Activated T-helper 2 cell treated with anti-CD3 and anti-CD28 coated beads, Interferon-gamma antibody, Interleukin-2, Interleukin-4, amounts not matched to agents 10 μg/mL and 5 μg/mL and 100 μg/mL, durations not matched to agents 14 hours and 24 hours and 36 hours (primary cell): ENCODE data around the gene KRTAP13-3. TPM values are rescaled to one million over a fixed set of nuclear protein-coding genes. Genes with fewer than 3 reads are reported as not detected.

Experiments
- DNase-seq: peaks from one replicate; pipeline ENCODE4 v3.0.0; 2021; ENCODE audit warnings: low spot score
- H3K27ac Mint-ChIP-seq: one replicate; pipeline ENCODE4 v1.8.0; 2021; ENCODE audit warnings: mixed read lengths
- H3K27me3 Mint-ChIP-seq: one replicate; pipeline ENCODE4 v1.8.0; 2021; ENCODE audit warnings: low read depth, mixed read lengths
- H3K36me3 Mint-ChIP-seq: one replicate; pipeline ENCODE4 v1.8.0; 2021; ENCODE audit warnings: low read depth, mixed read lengths
- H3K4me1 Mint-ChIP-seq: one replicate; pipeline ENCODE4 v1.8.0; 2021; ENCODE audit warnings: low read depth, mixed read lengths
- H3K4me3 Mint-ChIP-seq: one replicate; pipeline ENCODE4 v1.8.0; 2021; ENCODE audit warnings: low read depth, mild to moderate bottlenecking, moderate library complexity, mixed read lengths
- H3K9me3 Mint-ChIP-seq: one replicate; pipeline ENCODE4 v1.8.0; 2021; ENCODE audit warnings: mixed read lengths
- intact Hi-C: fragments of 100-400 bp; cut with micrococcal nuclease; formaldehyde crosslinking; loops from one replicate; pipeline ENCODE4 v1.15.1; 2023
- total RNA-seq: library from RNA; stranded (reverse); gene quantifications from 2 replicates; pipeline ENCODE4 v1.2.3, GENCODE V29; 2022

The KRTAP13-3 gene, protein sequence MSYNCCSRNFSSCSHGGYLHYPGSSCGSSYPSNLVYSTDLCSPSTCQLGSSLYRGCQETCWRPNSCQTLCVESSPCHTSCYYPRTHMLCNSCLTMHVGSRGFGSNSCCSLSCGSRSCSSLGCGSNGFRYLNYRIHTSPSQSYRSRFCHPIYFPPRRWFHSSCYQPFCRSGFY
- not detected in 2 replicates for total RNA-seq

DNA sequence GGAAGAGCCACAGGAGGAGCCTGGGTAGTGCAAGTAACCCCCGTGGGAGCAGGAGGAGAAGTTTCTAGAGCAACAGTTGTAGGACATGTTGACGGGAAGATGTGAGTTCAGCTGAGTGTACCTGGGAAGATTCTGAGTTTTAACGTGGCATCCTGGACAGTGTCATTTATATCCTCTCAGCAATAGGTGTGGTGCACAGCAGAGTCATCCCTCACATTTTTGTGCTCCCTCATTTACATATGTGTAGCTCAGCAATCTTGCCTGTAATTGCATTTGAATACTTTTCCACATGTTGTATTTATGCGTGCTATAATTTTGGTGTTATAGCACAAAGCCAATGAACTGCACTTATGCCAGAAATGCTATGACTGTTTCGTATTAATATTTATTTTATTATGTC, at the start of gene KRTAP13-3:
KRTAP13-3 (minus strand) TSS at position 101 of the 400 bp plus-strand sequence; CDS start at position 87, 14 bp downstream.
- intact Hi-C loops: no loop called here
- Mint-ChIP-seq H3K27me3 (peaks cover 1% of the 10 kb centered on the region), H3K4me1 (no peaks in the 10 kb centered on the region), H3K9me3 (no peaks in the 10 kb centered on the region), H3K27ac (no peak within 1 kb of the TSS), H3K36me3 (no peaks in the 10 kb centered on the region), H3K4me3 (no peak within 1 kb of the TSS)
- no peak for DNase-seq

DNA sequence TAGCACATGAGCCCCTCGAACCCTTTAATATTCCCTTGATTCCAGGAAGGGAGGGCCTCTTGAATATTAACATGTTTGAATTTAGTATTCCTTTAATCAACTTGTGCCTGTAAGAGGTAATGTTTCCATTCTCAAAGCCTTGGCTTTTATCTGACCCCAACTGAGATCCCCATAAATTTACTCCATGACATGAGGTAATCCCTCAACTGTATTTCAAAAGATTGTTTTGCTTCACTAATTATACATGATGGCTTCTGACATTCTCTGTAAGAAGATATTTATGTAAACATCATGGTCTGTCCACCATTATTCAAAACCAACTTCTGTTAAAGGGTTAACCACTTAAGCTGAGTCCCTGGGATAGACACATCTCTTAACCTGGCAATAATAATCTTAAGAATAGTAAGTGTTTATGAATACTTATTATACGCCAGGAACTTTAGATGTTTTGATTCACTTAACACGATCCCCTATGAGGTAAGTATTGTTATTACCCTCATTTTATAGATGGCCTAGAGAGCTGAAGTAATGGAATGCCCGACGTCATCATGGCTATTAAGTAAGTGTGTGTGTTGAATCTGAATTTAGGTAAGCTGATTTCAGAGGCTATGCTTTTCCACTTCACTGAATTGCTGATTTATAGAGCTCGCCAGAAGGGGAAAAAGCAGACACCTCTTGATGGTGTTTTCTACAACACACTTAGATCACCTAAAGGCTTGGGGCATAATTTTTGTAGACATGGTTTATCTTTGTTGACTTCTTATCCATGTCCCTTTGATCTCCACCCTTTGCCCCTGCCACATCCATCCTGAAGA, 43.4 kb upstream of the KRTAP13-3 start:
- no peaks in the 10 kb centered on the region for H3K4me1 Mint-ChIP-seq
- no peak overlapping the region for H3K27ac Mint-ChIP-seq
- no peaks in the 10 kb centered on the region for H3K36me3 Mint-ChIP-seq
- intact Hi-C loops: no loop called here
- H3K4me3 Mint-ChIP-seq: no peak overlapping the region
- H3K27me3 Mint-ChIP-seq: peaks cover 2% of the 10 kb centered on the region
- DNase-seq: no peak
- H3K9me3 Mint-ChIP-seq: no peaks in the 10 kb centered on the region

DNA sequence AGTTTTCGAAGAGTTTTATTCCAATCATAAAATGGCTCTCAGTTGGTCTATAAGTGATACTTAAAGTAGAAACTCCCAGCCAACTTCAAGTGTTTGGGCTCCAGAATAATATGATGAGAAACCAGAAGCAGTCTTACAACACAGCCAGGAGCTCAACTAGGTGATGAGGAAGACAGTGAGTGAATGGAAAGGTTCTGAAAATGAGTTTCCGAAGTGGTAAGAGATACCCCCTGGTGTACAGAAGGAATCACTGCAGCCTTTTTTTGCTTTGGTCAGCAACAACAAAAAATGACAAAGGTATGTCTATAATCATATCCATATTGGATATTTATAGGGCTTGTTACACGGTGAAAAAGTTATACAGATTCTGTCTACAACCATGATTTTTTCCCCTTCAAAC, 38.0 kb upstream of the KRTAP13-3 start:
- H3K9me3 Mint-ChIP-seq: no peaks in the 10 kb centered on the region
- H3K27ac Mint-ChIP-seq: no peak overlapping the region
- H3K4me3 Mint-ChIP-seq: no peak overlapping the region
- intact Hi-C loops: no loop called here
- H3K36me3 Mint-ChIP-seq: no peaks in the 10 kb centered on the region
- H3K4me1 Mint-ChIP-seq: no peaks in the 10 kb centered on the region
- H3K27me3 Mint-ChIP-seq: peaks cover 2% of the 10 kb centered on the region
- DNase-seq: no peak

DNA sequence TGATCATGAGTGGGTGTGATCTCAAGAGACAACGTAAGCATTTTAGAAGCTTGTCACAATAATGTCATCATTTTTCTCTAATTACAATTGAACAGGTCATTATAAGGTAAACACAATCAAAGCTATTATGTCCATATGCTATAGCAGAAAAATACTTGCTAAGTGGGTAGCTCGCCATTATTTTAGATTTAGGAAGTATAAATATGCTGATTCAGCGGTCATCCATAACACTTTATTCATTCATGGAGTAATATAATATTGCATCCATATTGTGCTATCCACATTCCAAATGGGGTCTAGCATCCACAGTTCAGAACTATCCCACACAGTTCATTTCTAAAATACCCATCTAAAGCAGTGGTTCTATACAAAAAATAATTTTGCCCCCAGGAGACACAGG, 22.8 kb upstream of the KRTAP13-3 start:
- H3K4me3 Mint-ChIP-seq: no peak overlapping the region
- no peak for DNase-seq
- no peaks in the 10 kb centered on the region for H3K36me3 Mint-ChIP-seq
- no peaks in the 10 kb centered on the region for H3K9me3 Mint-ChIP-seq
- intact Hi-C loops: no loop called here
- peaks cover 3% of the 10 kb centered on the region for H3K4me1 Mint-ChIP-seq
- H3K27me3 Mint-ChIP-seq: peaks cover 2% of the 10 kb centered on the region
- H3K27ac Mint-ChIP-seq: no peak overlapping the region

DNA sequence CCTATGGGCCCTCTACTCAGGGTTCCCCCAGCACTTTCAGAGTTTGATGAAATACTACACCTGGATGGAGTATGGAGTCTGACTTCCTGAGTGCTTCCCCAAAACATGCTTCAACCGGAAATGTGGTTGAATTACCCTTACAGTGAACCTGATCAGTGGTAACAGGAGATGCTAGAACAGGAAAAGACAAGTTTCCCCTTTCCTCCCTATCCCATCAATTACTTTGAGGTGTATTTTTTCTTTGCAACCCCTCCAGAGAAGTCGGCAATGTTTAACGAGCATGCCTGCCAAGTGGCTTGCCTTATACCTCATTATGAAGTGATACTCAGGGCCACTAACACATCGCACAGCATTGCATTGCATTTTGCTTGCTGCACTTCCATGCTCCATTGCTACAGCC, 21.3 kb upstream of the KRTAP13-3 start:
- no peak for DNase-seq
- Mint-ChIP-seq H3K27me3 (peaks cover 2% of the 10 kb centered on the region), H3K4me1 (peaks cover 3% of the 10 kb centered on the region), H3K4me3 (no peak overlapping the region), H3K27ac (no peak overlapping the region), H3K36me3 (no peaks in the 10 kb centered on the region), H3K9me3 (no peaks in the 10 kb centered on the region)
- intact Hi-C loops: no loop called here

DNA sequence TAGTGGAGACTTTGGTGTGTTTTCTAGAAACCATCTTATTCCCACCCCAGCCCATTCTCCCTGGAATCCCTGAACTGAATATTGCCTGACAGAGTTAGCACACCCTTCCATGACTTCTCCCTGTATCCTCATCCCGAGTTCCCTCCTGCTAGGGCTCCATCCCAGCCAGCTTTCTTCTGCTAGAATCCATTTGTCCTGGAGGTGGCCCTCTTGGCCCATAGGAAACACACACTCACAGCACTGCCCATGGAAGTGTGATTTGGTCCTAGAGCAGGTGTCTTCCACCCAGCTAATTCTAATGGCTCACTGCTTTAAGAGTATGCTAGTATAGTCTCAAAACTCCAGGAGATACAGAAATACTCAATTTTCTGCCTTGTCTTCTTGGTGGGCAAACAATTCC, 18.5 kb upstream of the KRTAP13-3 start:
- Mint-ChIP-seq H3K4me3 (no peak overlapping the region), H3K4me1 (peaks cover 3% of the 10 kb centered on the region), H3K27ac (no peak overlapping the region), H3K9me3 (no peaks in the 10 kb centered on the region), H3K27me3 (no peaks in the 10 kb centered on the region), H3K36me3 (no peaks in the 10 kb centered on the region)
- intact Hi-C loops: no loop called here
- DNase-seq: no peak

DNA sequence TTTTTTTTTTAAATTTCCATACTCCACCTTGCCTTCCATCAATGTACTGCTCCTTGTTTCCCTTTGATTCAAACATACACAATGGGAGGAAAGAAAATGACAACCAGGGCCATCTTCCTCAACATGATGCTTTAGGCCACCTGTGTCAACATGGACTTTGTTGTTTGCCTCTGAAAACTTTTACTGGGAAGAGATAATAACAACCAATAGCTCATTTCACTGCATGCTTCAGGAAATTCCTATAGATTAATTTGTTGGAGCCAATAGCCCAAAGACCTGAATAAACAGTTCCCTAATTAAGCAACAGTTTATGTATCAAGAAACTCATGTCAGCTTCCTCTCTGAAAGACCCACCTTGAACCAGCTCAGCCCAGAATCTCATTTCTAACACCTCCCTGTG, 17.5 kb upstream of the KRTAP13-3 start:
- H3K4me3 Mint-ChIP-seq: no peak overlapping the region
- DNase-seq: no peak
- intact Hi-C loops: no loop called here
- H3K9me3 Mint-ChIP-seq: no peaks in the 10 kb centered on the region
- no peaks in the 10 kb centered on the region for H3K36me3 Mint-ChIP-seq
- H3K27ac Mint-ChIP-seq: no peak overlapping the region
- peaks cover 3% of the 10 kb centered on the region for H3K4me1 Mint-ChIP-seq
- no peaks in the 10 kb centered on the region for H3K27me3 Mint-ChIP-seq

DNA sequence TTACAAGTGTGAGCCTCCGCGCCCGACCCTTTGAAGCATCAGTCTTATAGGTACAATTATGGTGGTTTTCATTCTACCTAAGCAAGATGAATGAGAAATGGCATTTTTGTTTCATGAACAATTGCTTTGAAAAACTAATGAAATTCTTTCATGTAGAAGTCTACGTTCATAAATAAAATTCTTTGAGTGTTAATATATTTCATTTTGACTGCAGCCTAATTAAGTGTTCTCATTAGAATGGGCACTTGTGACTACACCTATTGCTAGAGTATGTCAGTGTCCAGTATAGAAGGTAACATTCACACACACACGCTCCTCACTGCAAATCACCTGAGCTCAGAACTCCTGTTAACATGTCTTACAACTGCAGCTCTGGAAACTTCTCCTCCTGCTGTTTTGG, 14.2 kb upstream of the KRTAP13-3 start, which contains the start of gene KRTAP15-1:
KRTAP15-1 (plus strand) TSS at position 301 of the 400 bp plus-strand sequence; CDS start at position 354, 53 bp downstream.
- intact Hi-C loops: no loop called here
- no peak for DNase-seq
- Mint-ChIP-seq H3K27me3 (no peaks in the 10 kb centered on the region), H3K27ac (no peak within 1 kb of the TSS), H3K9me3 (no peaks in the 10 kb centered on the region), H3K4me3 (no peak within 1 kb of the TSS), H3K4me1 (no peaks in the 10 kb centered on the region), H3K36me3 (no peaks in the 10 kb centered on the region)

DNA sequence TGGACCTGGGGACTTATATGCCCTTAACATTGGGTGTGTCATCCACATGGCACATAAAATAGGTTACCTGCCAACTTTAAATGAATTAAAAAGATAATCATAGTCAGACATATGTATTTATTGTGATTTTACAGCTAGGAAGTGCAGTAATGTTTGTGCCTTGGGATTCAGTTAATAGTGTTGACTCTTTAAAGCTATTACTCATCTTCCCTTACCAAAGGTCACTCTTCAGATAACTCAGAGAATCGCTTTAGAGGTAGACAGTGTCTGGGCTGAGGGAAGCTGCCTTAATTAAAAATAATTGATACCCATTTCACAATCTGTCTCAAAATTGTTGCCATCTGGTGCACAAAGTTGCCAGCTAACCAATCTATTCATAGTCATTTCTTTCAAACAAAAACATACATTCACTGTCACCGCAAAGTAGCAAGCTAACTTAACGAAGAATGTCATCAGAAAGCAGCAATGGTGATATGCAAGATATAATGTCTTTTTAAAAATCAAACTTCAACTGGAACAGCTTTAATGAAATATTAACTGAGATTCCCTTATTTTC, 11.4 kb upstream of the KRTAP13-3 start:
- H3K27me3 Mint-ChIP-seq: no peaks in the 10 kb centered on the region
- intact Hi-C loops: no loop called here
- H3K4me1 Mint-ChIP-seq: no peaks in the 10 kb centered on the region

DNA sequence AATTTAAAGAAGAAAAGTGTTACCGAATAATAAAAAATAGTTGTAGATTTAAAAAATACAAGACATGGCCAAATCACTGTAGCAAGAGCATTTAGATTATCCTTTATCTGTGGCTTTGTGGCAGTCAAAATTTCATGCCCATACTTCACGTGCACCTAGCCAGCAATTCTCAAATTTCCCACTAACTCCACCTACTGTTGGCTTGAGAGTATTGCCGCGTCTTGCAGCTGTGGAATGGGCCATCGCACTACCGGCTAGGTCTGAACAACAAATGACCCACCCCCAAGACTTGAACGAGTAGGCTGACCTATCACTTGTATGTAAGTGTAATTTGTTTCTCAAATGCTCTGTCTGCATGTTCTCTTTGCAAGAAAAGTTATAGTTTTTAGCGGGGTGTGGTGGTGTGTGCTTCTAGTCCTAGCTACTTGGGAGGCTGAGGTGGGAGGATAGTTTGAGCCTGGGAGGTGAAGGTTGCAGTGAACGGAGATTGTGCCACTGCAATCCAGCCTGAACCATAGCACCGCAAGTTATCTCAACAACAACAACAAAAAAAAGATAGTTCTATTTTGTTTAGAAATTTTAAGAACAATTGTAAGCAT, 8.4 kb upstream of the KRTAP13-3 start:
- H3K4me3 Mint-ChIP-seq: no peak overlapping the region
- H3K27me3 Mint-ChIP-seq: no peaks in the 10 kb centered on the region
- intact Hi-C loops: no loop called here
- no peaks in the 10 kb centered on the region for H3K9me3 Mint-ChIP-seq
- no peak overlapping the region for H3K27ac Mint-ChIP-seq
- no peak for DNase-seq
- no peaks in the 10 kb centered on the region for H3K4me1 Mint-ChIP-seq
- H3K36me3 Mint-ChIP-seq: no peaks in the 10 kb centered on the region

More for the DNA sequence above, 11.4 kb upstream of the KRTAP13-3 start:
- H3K4me3 Mint-ChIP-seq: no peak overlapping the region
- no peaks in the 10 kb centered on the region for H3K9me3 Mint-ChIP-seq
- no peaks in the 10 kb centered on the region for H3K36me3 Mint-ChIP-seq
- DNase-seq: no peak
- H3K27ac Mint-ChIP-seq: no peak overlapping the region

DNA sequence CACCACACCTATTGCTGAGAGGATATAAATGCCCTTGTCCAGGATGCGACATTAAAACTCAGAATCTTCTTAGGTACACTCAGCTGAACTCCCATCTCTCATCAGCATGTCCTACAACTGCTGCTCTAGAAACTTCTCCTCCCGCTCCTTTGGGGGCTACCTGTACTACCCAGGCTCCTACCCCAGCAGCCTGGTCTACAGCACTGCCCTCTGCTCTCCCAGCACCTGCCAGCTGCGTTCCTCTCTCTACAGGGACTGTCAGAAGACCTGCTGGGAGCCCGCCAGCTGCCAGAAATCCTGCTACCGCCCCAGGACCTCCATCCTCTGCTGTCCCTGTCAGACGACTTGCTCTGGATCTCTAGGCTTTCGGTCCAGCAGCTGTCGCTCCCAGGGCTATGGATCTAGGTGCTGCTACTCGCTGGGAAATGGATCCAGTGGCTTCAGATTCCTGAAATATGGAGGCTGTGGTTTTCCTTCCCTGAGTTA, 4.5 kb upstream of the KRTAP13-3 start, which contains the start of gene KRTAP13-4:
KRTAP13-4 (plus strand) TSS at position 51 of the 486 bp plus-strand sequence; CDS start at position 107, 56 bp downstream.
- intact Hi-C loops: no loop called here
- H3K4me3 Mint-ChIP-seq: no peak within 1 kb of the TSS
- no peaks in the 10 kb centered on the region for H3K36me3 Mint-ChIP-seq
- no peaks in the 10 kb centered on the region for H3K4me1 Mint-ChIP-seq
- no peak within 1 kb of the TSS for H3K27ac Mint-ChIP-seq
- H3K27me3 Mint-ChIP-seq: peaks cover 1% of the 10 kb centered on the region
- no peaks in the 10 kb centered on the region for H3K9me3 Mint-ChIP-seq
- DNase-seq: no peak

DNA sequence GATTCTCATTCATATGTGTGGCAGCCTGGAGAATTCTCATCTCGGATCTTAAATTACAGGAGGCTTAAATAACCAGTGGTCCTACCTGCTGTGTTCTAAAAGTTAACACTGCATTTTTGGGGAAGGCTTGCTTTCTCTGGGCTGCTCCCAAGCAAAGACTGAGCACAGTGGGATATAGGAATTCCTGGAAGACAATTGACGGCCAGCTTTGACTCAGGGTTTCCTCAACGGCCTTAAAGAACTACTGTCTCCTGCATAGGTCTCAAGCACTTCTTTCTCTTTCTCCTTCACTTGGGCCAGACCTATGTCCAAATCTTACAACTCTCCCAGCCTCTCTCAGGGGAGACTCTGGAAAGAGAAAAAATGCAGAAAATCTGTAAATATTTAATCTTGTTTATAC, 1.0 kb upstream of the KRTAP13-3 start:
- no peak overlapping the region for H3K4me3 Mint-ChIP-seq
- H3K36me3 Mint-ChIP-seq: no peaks in the 10 kb centered on the region
- no peak overlapping the region for H3K27ac Mint-ChIP-seq
- no peaks in the 10 kb centered on the region for H3K9me3 Mint-ChIP-seq
- DNase-seq: no peak
- peaks cover 1% of the 10 kb centered on the region for H3K27me3 Mint-ChIP-seq
- H3K4me1 Mint-ChIP-seq: no peaks in the 10 kb centered on the region
- intact Hi-C loops: no loop called here
